Stimulated activated CD4-positive, alpha-beta T cell treated with anti-CD3 and anti-CD28 coated beads, Interleukin-12 subunit alpha, Interleukin-12 subunit beta, amount 100 ng/mL, for 24 hours (primary cell): ENCODE measurements around the gene SAAL1.
"Not testable (repeated sequence)": the region's sequence is repeated elsewhere in the genome, so short reads cannot be mapped to it uniquely, and the experiment has no call there.

Experiments used
- DNase-seq, 2 experiments: peaks; one replicate each; pipeline ENCODE4 v3.0.0-alpha.2; 2020; ENCODE audit warnings: low read depth in 2 of 2

Gene SAAL1, protein sequence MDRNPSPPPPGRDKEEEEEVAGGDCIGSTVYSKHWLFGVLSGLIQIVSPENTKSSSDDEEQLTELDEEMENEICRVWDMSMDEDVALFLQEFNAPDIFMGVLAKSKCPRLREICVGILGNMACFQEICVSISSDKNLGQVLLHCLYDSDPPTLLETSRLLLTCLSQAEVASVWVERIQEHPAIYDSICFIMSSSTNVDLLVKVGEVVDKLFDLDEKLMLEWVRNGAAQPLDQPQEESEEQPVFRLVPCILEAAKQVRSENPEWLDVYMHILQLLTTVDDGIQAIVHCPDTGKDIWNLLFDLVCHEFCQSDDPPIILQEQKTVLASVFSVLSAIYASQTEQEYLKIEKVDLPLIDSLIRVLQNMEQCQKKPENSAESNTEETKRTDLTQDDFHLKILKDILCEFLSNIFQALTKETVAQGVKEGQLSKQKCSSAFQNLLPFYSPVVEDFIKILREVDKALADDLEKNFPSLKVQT

DNA sequence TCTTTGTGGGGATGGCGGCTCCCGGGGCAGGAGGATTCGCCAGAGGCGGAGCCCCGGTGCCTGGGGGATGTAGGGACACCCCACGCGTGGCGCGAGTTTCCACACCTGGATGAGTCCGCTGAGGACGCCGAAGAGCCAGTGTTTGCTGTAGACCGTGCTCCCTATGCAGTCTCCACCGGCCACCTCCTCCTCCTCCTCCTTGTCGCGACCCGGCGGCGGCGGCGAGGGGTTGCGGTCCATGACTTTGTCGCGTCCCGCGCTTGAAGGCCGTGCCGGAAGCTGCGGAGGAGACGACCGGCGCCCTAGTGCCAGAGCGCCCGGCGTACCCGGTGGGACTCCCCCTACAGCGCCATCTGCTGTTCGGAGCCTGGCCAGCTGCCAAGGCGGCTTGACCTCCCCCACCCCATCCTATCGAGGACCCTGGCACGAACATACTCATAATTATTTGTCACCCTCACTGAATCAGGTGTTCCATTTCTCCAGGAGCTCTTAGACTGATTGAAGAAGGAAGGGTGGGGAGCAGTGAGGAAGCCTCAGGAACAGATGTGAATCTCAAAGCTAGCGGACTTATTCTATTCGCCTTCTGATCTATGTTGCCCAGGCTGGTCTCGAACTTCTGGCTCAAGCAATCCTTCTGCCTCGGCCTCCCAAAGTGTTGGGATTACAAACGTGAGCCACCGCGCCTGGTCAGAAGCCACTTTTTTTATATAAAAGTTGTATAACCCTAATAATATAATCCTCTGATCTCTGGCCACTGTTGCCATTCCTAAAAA lies at the start of gene SAAL1:
Gene SAAL1 (minus strand): TSS at position 281 of the 773 bp plus-strand sequence. CDS start 41 bp downstream, at position 240.
- peak; percentile 78 to 84 for DNase-seq

DNA sequence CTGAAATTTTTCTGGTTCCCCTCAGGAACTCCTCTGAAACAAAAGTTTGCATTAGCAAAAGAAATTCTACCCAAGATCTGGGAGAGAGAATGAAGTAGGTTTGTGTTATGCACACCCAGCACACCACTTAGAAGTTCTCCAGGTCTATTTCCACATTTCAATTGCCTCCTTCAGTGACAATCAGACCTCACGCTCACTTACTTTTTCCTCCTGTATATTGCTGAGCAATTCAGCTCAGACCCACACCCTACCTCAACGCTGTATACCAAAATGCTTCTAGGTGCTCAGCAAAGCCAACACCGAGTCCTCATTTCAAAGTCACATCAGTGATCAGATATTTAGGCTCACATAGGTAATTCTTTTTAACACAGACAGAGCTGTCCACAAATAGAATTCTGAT lies 45.7 kb upstream of the SAAL1 start:
- DNase-seq = no peak

DNA sequence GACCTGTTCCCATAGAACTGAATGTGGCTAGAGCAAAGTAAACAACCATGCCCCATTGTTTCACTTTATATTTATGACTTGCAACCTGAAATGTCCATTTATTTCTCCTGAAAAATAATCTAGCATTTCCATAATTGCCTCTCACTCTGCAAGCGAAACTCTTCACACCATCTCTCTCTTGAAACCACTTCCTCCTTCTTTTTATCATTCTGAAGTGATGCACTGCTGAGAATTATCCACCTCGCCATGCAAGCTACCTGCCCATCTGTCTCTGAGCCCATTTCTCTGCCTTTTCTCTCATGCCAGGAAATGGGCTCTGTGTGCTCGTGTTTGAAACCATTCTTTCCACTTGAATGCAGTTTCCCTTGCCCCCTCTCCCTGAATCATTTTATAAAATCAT lies 40.0 kb upstream of the SAAL1 start:
- DNase-seq = no peak

DNA sequence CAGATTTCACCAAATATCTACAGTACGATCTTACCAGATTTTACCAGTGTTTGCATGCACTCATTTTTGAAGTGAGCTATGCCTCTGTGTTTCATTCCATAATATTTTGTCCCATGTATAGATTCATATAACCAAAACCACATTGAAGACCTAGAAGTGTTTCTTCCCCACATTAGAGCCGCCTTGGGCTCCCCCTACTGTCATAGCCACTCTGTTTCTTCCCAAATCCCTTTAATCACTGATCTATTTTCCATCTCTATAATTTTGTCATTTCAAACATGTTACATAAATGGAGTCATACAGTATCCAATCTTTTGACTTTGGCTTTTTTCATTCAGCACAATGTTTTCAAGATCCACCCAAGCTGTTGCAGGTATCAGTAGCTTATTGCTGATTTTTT lies 39.1 kb upstream of the SAAL1 start:
- DNase-seq = no peak

DNA sequence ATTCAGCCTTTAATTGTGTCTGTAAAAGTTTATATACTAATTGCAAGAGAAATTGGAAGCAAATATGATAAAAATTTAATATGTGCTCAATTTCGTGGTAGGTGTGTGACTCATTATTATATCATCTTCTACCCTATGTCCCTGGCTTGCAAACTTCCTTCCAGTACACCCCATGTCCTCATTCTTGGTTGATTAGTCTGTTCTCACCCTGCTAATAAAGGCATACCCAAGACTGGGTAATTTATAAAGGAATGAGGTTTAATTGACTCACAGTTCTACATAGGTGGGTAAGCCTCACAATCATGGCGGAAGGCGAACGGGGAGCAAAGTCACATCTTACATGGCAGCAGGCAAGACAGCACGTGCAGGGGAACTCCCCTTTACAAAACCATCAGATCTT lies 38.4 kb upstream of the SAAL1 start:
- no peak for DNase-seq

DNA sequence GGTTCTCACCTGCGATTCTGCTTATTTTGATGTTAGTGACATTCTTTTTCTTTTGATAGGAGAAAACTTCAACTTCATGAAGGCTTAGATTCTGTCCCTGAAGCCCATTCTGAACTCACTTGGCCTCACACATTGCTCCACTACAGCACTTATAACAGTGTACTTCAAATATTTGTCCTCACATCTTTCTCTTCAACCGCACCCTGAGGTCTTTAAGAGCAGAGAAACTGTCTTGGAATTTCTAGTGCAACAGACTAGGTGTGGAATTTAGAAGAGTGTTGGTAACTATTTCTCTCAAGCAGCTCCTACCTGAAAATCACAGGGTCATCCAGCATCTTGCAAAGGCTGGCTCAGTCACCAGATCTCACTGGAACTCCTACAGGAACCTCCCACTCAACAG lies 34.3 kb upstream of the SAAL1 start:
- no peak for DNase-seq

DNA sequence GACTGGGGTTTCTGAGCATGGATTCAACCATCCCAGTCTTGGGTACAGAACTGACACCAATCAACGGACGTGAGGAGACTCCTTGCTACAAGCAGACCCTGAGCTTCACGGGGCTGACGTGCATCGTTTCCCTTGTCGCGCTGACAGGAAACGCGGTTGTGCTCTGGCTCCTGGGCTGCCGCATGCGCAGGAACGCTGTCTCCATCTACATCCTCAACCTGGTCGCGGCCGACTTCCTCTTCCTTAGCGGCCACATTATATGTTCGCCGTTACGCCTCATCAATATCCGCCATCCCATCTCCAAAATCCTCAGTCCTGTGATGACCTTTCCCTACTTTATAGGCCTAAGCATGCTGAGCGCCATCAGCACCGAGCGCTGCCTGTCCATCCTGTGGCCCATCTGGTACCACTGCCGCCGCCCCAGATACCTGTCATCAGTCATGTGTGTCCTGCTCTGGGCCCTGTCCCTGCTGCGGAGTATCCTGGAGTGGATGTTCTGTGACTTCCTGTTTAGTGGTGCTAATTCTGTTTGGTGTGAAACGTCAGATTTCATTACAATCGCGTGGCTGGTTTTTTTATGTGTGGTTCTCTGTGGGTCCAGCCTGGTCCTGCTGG lies 31.4 kb upstream of the SAAL1 start:
- DNase-seq = no peak

DNA sequence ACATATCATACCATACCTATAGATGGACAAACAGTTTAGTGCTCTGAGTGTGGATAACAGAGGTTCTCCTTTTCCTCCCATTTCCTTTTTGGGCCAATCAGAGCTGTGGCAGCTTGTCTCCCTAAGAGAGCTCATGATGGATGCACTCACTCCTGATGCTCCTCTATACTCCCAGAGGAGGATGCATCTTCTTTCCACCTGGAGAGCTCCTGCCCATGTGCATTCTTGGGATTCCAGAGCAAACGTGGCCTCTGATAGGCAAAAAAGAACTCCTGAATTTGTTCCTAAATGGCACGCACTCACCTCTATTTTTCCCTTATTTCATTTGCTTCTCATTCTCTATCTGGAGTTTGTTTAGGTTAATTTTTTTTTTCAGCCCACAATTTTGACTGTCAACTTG lies 29.4 kb upstream of the SAAL1 start:
- DNase-seq = no peak

DNA sequence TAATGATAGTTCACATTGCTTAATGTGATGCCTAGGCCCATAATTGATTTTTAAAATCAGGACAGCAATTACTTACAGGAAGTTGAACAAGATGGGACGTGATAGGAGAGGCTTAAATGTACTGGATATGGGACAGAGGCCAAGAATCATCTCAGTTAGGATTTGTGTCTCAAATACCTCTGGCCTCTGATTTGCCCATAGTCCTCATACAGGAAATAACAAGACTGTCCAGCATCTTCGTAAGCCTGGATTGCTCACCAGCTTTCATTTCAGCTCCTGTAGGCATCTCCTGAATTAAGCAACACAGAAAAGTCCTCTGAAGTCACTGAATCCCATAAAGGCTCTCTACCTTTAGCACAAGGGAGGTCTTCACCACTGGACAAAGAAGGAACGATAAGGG lies 26.5 kb upstream of the SAAL1 start, which contains the start of gene MRGPRX3:
Gene MRGPRX3 (plus strand): TSS at position 231 of the 400 bp plus-strand sequence. CDS start 4,632 bp downstream, outside the sequence.
- DNase-seq = no peak

DNA sequence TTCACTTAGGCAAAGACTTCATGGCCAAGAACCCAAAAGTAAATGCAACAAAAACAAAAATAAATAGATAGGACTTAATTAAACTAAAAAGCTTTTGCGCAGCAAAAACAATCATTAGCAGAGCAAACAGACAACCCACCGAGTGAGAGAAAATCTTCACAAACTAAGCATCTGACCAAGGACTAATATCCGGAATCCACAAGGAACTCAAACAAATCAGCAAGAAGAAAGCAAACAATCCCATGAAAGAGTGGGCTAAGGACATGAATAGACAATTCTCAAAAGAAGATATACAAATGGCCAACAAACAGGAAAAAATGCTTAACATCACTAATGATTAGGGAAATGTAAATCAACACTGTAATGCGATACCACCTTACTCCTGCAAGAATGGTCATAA lies 25.2 kb upstream of the SAAL1 start:
- not testable (repeated sequence) for DNase-seq

DNA sequence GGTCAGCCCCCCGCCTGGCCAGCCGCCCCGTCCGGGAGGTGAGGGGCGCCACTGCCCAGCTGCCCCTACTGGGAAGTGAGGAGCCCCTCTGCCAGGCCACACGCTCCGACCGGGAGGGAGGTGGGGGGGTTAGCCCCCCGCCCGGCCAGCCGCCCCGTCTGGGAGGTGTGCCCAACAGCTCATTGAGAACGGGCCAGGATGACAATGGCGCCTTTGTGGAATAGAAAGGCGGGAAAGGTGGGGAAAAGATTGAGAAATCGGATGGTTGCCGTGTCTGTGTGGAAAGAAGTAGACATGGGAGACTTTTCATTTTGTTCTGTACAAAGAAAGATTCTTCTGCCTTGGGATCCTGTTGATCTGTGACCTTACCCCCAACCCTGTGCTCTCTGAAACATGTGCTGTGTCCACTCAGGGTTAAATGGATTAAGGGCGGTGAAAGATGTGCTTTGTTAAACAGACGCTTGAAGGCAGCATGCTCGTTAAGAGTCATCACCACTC lies 15.5 kb upstream of the SAAL1 start:
- not testable (repeated sequence) for DNase-seq

DNA sequence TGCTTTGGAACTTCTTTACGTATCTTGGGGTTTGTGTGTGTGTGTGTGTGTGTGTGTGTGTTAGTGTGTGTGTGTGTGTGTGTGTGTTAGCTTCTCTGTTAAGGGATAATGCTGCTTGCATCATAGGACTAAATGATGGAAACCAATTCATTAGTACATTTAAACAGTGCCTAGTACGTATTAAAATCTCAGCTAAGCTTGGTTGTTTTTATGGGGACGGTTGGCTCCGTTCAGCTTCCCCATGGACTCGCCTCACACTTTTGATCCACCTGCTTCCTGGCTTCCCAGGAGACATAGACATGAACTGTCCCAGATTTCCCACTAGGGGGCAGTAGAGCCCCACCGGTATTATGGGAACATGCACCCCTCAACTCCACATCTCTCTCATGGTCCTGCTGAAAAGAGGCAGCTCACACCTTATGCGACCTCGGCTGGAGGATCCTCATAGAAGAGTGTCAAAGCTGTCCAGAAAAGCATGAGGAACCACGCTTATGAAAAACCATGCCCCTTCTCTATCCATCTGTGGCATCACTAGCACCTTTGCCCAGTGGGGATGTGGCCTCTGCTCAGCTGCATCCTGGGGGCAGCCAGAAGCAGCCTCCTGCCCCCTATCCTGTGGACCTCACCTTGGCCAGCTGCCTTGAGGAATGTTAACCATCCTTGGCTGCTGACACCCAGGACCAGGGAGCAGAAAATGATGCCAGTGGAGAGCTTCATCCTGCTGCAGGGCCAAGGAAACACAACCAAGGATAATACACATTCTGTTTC lies 9.7 kb upstream of the SAAL1 start:
- DNase-seq = peak; percentile 33 to 51

DNA sequence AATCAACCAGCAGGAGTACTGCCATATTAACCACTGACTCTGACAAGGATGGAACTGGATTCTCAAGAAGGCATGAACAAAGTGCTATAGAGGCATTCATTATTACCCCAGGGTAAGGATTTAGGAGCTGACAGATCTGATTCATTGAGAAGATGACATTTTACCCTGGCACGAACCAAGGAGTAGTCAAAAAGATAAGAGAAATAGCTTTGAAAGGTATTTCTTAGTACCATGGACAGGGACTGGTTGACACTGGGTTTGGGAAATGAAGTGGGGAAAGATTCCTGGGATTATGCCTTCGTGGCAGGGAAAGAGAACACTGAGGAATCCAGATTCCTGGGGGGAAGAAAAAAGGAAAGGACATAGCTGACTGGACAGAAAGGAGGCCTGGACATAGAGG lies 5.1 kb upstream of the SAAL1 start:
- DNase-seq = no peak

DNA sequence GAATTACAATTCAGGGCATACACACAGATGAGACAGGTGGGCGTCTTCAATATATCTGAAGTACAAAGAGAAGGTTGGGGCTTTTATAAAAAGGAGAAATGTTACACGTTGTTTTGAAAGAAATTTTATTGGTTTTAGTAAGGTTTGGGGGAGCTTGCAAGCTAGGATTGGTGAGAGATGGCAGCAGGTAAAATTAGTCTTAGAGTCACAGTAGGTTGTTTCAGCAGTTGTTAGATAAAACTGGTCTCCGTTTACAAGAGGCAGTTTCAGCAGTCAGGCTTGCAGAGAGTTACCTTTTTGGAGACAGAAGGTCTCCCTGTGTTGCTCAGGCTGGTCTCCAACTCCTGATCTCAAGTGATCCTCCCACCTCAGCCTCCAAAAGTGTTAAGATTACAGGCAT lies 2.4 kb upstream of the SAAL1 start:
- no peak for DNase-seq

DNA sequence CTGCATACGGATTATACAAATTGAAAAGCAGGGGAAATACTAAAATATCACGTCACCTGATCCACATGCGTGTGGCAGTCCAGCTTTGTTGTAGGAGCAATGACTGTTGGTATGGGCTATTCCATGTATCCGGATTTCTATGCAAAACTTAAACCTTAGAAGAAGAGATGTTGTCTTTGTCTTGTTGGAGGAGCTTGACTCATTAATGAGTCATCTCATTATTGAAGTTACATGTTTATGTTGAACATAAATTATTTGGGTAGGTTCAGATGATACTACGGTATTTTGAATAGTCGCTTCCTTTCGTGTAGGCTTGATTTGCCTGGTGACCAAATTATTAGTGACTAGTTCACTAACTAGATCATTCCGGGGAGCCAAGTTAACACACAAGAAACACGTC lies 806 bp upstream of the SAAL1 start:
- no peak for DNase-seq

DNA sequence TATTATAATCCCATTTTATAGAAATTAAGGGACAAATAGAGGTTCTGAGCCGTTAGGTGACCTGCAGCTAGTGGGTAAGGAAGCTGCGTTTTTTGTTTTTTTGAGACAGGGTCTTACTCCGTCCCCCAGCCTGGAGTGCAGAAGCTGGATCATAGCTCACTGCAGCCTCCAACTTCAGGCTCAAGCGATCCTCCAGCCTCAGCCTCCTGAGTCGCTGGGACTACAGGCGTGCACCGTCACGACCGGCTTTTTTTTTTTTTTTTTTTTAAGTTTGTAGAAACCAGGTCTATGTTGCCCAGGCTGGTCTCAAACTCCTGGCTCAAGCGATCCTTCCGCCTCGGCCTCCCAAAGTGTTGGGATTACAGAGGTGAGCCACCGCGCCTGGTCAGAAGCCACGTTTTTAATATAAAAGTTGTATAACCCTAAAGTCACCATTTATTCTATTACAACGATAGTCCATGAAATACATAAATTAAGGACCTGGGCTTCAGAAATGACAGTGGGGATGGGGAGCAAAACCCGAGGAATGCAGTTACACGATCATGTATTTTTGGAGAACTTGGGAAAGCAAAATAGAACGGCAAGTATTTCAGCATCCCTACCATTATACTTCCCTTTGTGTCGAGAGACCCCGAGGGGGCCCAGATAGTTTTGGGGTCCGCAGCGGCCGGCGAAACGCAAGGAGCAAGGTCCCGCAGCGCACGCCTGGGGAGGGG lies 638 bp downstream of the SAAL1 start:
- DNase-seq = no peak

DNA sequence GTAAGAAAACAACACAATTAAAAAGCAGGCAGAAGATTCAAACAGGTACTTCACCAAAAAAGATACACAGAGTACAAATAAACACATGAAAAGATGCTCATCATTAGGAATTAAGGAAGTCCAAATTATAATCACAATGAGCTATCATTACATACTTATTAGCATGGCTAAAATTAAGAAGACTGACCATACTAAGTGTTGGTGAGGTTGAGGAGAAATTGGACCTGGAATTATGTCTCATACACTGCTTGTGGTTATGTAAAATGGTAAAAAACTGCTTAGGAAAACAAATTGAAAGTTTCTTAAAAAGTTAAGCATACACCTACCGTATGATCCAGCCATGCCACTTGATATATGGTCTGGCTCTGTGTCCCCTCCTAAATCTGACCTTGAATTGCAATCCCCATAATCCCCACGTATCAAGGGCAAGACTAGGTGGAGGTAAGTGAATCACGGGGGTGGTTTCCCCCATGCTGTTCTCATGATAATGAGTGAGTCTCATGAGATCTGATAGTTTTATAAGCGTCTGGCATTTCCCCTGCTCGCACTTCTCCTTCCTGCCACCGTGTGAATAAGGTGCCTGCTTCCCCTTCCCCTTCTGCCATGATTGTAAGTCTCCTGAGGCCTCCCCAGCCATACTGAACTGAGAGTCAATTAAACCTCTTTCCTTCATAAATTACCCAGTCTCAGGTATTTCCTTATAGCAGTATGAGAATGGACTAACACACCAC lies 4.8 kb downstream of the SAAL1 start:
- no peak for DNase-seq

DNA sequence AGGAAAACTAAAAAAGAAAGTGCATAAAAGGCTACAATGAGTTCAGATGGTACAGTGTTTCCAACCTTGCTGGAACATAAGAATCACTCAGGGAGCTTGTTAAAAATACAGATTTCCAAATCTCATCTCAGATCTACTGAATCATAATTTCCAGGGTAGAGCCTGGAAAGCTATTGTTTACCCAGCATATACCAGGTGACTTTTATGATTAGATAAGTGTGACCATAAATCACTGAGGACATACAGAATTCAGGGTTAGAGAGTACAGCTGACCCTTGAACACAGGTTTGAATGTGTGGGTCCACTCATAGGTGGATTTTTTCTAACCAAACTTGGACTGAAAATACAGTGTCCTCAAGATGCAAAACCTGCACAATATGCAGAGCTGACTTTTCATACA lies 11.9 kb downstream of the SAAL1 start:
- no peak for DNase-seq

DNA sequence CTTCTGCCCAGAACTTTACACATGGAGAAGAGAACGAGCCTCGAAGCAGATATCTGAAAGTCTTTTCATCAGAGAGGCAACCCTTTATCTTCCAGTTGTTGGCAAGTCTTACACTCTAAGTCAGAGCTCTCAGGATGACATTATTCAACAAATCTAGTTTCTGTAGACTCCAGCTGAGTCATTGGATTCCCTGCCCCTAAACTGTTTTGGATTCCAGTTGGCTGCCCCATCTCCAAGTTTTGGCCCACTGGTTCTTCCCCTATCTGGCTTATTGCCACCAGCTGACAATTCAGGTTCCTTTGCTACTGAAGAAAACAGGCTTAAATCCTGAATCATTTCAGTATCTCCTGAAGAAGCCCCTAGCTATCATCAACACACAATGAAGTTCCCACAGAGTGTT lies 14.2 kb downstream of the SAAL1 start:
- DNase-seq = no peak

DNA sequence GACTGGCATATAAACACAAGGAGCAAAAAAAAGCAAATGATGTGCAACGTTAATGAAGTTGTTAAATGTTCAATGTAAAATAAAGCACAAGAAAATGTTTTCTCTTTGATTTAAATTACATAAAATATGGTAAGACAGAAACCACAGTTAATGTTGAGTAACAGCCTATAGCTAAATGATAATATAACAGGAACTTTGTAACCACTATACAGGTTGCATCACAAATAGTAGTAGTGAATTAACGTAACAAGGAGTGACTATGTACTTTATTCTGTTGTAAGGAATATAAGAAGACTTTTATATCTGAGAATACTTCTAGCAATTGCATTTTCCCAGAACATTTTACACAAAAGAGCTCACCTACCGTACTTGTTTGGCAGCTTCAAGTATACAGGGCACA lies 16.9 kb downstream of the SAAL1 start:
- no peak for DNase-seq
